HG02885 (cell line): ENCODE results near the gene PITRM1.
"Not testable (repeated sequence)": the region's sequence is repeated elsewhere in the genome, so short reads cannot be mapped to it uniquely, and the experiment has no call there.

Source experiments
- ATAC-seq: cut with Tn5 transposase; IDR thresholded peaks from one replicate; pipeline ENCODE4 v1.9.1; 2021; ENCODE audit warnings: mild to moderate bottlenecking; ENCODE audit not compliant: unreplicated experiment, poor library complexity

Gene PITRM1

GRCh38 chr10:3201796-3202195 lies 29.2 kb upstream of the PITRM1 start:
- ATAC-seq = no peak

GRCh38 chr10:3199488-3199887 lies 26.9 kb upstream of the PITRM1 start:
- ATAC-seq = no peak

- no peak for ATAC-seq
These were observed 26.3 kb upstream of the PITRM1 start for GRCh38 chr10:3198900-3199299.

GRCh38 chr10:3197348-3198003 lies 24.9 kb upstream of the PITRM1 start:
- ATAC-seq = peak; percentile 93

- ATAC-seq = no peak
These were observed 24.4 kb upstream of the PITRM1 start for GRCh38 chr10:3196958-3197347.

GRCh38 chr10:3196482-3196881 lies 23.9 kb upstream of the PITRM1 start:
- ATAC-seq = no peak

- no peak for ATAC-seq
These were observed 23.1 kb upstream of the PITRM1 start for GRCh38 chr10:3195726-3196125.

- no peak for ATAC-seq
These were observed 22.7 kb upstream of the PITRM1 start for GRCh38 chr10:3195286-3195685.

- no peak for ATAC-seq
These were observed 22.3 kb upstream of the PITRM1 start for GRCh38 chr10:3194871-3195270.

- ATAC-seq = no peak
These were observed 21.2 kb upstream of the PITRM1 start for GRCh38 chr10:3193751-3194150.

GRCh38 chr10:3192856-3193635 lies 20.5 kb upstream of the PITRM1 start:
- no peak for ATAC-seq

- no peak for ATAC-seq
These were observed 18.2 kb upstream of the PITRM1 start for GRCh38 chr10:3190817-3191216.

GRCh38 chr10:3187229-3187628 lies 14.6 kb upstream of the PITRM1 start:
- ATAC-seq = not testable (repeated sequence)

- no peak for ATAC-seq
These were observed 13.8 kb upstream of the PITRM1 start for GRCh38 chr10:3186368-3186767.

- no peak for ATAC-seq
These were observed 12.8 kb upstream of the PITRM1 start for GRCh38 chr10:3185386-3185785.

GRCh38 chr10:3180355-3181025 lies 7.9 kb upstream of the PITRM1 start:
- no peak for ATAC-seq

GRCh38 chr10:3179174-3179573 lies 6.6 kb upstream of the PITRM1 start:
- ATAC-seq = no peak

GRCh38 chr10:3178042-3178441 lies 5.5 kb upstream of the PITRM1 start:
- no peak for ATAC-seq

GRCh38 chr10:3173171-3173878 lies 743 bp upstream of the PITRM1 start:
- peak; percentile 35 for ATAC-seq

- no peak for ATAC-seq
These were observed 519 bp downstream of the PITRM1 start for GRCh38 chr10:3172081-3172445.

GRCh38 chr10:3171488-3171887 lies 1.1 kb downstream of the PITRM1 start:
- ATAC-seq = not testable (repeated sequence)
